K562 (cell line): ENCODE data around the gene HCRTR1. TPM values are rescaled to one million over a fixed set of nuclear protein-coding genes. Genes with fewer than 3 reads are reported as not detected.
A peak's percentile ranks its signal among the peaks of the same experiment; 100 is the strongest.

Source experiments
- ADNP ChIP-seq: fragments of 200-800 bp; sonication (Bioruptor generic); IDR thresholded peaks from 2 replicates; pipeline ENCODE4 v1.6.1; 2016; ENCODE audit warnings: missing genetic modification characterization, missing compliant biosample characterization
- C11orf30 ChIP-seq: fragments of 450-650 bp; IDR thresholded peaks from 2 replicates; pipeline ENCODE4 v1.6.1; 2016; ENCODE audit warnings: low read depth, mild to moderate bottlenecking
- E2F3 ChIP-seq: fragments of 250-450 bp; sonication (Bioruptor Pico); IDR thresholded peaks from 2 replicates; pipeline ENCODE4 v1.4.0; 2020; ENCODE audit warnings: mild to moderate bottlenecking
- EGR1 ChIP-seq: fragments of 450-650 bp; conservative IDR thresholded peaks from 2 replicates; pipeline ENCODE4 v1.6.1; 2017; ENCODE audit warnings: mild to moderate bottlenecking
- FOXA1 ChIP-seq: fragments of 450-650 bp; IDR thresholded peaks from 2 replicates; pipeline ENCODE4 v1.6.1; 2016; ENCODE audit warnings: mild to moderate bottlenecking, borderline replicate concordance
- MAFF ChIP-seq: IDR thresholded peaks from 2 replicates; pipeline ENCODE4 v1.6.1; 2012; ENCODE audit warnings: low read length, improper control_type of control experiment
- MBD2 ChIP-seq: sonication (generic); IDR thresholded peaks from 2 replicates; pipeline ENCODE4 v1.6.1; 2016; ENCODE audit warnings: low read depth, borderline replicate concordance
- NR2F6 ChIP-seq: fragments of 450-650 bp; formaldehyde crosslinking; IDR thresholded peaks from 2 replicates; pipeline ENCODE4 v1.4.0; 2020; ENCODE audit warnings: mild to moderate bottlenecking
- RBM14 ChIP-seq: fragments of 200-400 bp; formaldehyde crosslinking; IDR thresholded peaks from 2 replicates; pipeline ENCODE4 v1.6.1; 2018; ENCODE audit warnings: low read depth, mild to moderate bottlenecking, low read length, moderate library complexity, borderline replicate concordance; ENCODE audit not compliant: insufficient read depth
- RBM39 ChIP-seq: fragments of 200-400 bp; formaldehyde crosslinking; optimal IDR thresholded peaks from 2 replicates; pipeline ENCODE3; 2018; ENCODE audit warnings: low read depth, low read length
- SMAD1 ChIP-seq: fragments of 150-350 bp; IDR thresholded peaks from 2 replicates; pipeline ENCODE4 v1.6.1; 2014; ENCODE audit warnings: low read length, low read depth; ENCODE audit not compliant: partially characterized antibody
- TRIM24 ChIP-seq, 2 experiments: fragments of 450-650 bp; IDR thresholded peaks; 2 replicates each; pipeline ENCODE4 v1.6.1; 2016
- ZNF57 ChIP-seq: fragments of 450-650 bp; formaldehyde crosslinking; IDR thresholded peaks from 2 replicates; pipeline ENCODE4 v1.4.0; 2020; ENCODE audit warnings: mild to moderate bottlenecking, moderate library complexity
- polyA plus RNA-seq, 8 experiments: library from polyadenylated mRNA; depleted of rRNA in 4 of 8; stranded (reverse) in 5 of 8; unstranded in 3 of 8; fragments of >200 nt; fragmentation: Nextera tagmentation in 2 of 8; fragmentation: Illumina TruSeq in 1 of 8; extraction: Ambion mirVana in 2 of 8; extraction: Trizol in 1 of 8; gene quantifications; 2 replicates each; pipeline versions ENCODE4 v1.2.1 to v1.2.3, GENCODE V29; 2011 to 2014; ENCODE audit warnings: inconsistent platforms in 1 of 8, missing spikeins in 1 of 8
- total RNA-seq, 7 experiments: library from RNA; depleted of rRNA in 6 of 7; stranded (reverse); fragments of >200 nt in 6 of 7; fragmentation: Illumina TruSeq in 2 of 7; extraction: Trizol in 2 of 7; gene quantifications; 2 replicates each; pipeline versions ENCODE4 v1.2.1 to v1.2.3, GENCODE V29; 2011 to 2021; ENCODE audit warnings: low replicate concordance in 1 of 7
- TF ChIP-seq, protein P1 (sequence below), 3 experiments: IDR thresholded peaks in 2 of 3; conservative IDR thresholded peaks in 1 of 3; 2 replicates each; pipeline ENCODE4 v1.5.1; 2011 to 2012; ENCODE audit warnings: low read length in 3 of 3, mild to moderate bottlenecking in 3 of 3, control low read depth in 2 of 3, improper control_type of control experiment in 1 of 3, inconsistent platforms in 1 of 3, low read depth in 1 of 3, mixed read lengths in 1 of 3, moderate library complexity in 1 of 3; ENCODE audit not compliant: insufficient read depth in 2 of 3
- TF ChIP-seq, protein P2 (sequence below), 2 experiments: fragments of 450-650 bp; formaldehyde crosslinking in 1 of 2; IDR thresholded peaks; 2 replicates each; pipeline versions ENCODE4 v1.4.0 to v1.6.1; 2014 to 2020; ENCODE audit warnings: mild to moderate bottlenecking in 2 of 2, borderline replicate concordance in 1 of 2, low read depth in 1 of 2
- TF ChIP-seq, protein P3 (sequence below): fragments of 250-450 bp; sonication (Bioruptor Pico); IDR thresholded peaks from 2 replicates; pipeline ENCODE4 v1.9.0; 2021; ENCODE audit warnings: mild to moderate bottlenecking

The HCRTR1 gene
- total and polyA plus RNA-seq, 9 of the 15 experiments (the other 6 are each of a cell fraction or from before 2014, with no cell fraction given) = not detected

DNA sequence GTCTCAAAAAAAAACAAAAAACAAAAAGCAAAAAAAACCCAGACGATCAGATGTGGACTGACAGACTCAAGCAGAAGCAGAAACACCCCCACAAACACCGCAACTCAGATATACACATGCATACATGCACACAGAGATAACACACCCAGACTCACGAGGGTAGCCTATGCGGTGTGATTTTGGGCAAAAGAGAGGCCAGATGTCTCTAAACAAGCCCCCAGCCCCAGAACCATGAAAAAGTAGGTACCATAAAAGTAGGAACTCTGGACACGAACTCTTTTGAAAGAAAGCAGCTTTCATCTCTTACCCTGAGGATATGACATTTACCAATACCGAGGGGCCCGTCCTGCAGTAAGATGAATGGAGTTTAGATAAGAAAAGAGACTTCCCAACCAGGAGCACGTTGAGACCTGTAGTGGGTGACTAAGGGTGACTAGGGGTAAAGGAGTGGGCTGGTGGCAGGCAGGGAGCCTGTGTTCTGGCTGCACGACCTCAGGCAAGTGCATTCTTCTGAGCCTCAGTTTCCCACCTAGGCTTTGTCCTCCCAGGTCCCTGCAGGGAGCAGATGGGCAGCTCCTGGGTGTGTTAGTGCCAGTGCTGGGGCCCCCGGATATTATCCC is 42.6 kb upstream of the HCRTR1 start (continued):
- no peak for TF ChIP-seq RBM14
- TF ChIP-seq, protein P1, sequence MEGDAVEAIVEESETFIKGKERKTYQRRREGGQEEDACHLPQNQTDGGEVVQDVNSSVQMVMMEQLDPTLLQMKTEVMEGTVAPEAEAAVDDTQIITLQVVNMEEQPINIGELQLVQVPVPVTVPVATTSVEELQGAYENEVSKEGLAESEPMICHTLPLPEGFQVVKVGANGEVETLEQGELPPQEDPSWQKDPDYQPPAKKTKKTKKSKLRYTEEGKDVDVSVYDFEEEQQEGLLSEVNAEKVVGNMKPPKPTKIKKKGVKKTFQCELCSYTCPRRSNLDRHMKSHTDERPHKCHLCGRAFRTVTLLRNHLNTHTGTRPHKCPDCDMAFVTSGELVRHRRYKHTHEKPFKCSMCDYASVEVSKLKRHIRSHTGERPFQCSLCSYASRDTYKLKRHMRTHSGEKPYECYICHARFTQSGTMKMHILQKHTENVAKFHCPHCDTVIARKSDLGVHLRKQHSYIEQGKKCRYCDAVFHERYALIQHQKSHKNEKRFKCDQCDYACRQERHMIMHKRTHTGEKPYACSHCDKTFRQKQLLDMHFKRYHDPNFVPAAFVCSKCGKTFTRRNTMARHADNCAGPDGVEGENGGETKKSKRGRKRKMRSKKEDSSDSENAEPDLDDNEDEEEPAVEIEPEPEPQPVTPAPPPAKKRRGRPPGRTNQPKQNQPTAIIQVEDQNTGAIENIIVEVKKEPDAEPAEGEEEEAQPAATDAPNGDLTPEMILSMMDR (IDR thresholded peaks at IDR 0.05 in 2 of 3, conservative IDR thresholded peaks at IDR 0.05 in 1 of 3; ENCODE audit: insufficient read depth in 2 of 3, low read depth in 1 of 3, low read length in 3 of 3) = no peak
- no peak; the same call in 1 of the 2 replicates for TF ChIP-seq MBD2
- TF ChIP-seq EGR1 = peak; percentile 86
- no peak for TF ChIP-seq MAFF
- TF ChIP-seq ADNP (tag) = no peak
- no peak for TF ChIP-seq RBM39
- no peak for TF ChIP-seq ZNF57 (CRISPR knock-in tag)
- no peak for TF ChIP-seq E2F3 (CRISPR knock-in tag)
- TF ChIP-seq C11orf30 = no peak
- TF ChIP-seq TRIM24 (IDR thresholded peaks at IDR 0.05) = peak; percentile 33 to 46; a peak in 2 of 4 replicates
- TF ChIP-seq, protein P2, sequence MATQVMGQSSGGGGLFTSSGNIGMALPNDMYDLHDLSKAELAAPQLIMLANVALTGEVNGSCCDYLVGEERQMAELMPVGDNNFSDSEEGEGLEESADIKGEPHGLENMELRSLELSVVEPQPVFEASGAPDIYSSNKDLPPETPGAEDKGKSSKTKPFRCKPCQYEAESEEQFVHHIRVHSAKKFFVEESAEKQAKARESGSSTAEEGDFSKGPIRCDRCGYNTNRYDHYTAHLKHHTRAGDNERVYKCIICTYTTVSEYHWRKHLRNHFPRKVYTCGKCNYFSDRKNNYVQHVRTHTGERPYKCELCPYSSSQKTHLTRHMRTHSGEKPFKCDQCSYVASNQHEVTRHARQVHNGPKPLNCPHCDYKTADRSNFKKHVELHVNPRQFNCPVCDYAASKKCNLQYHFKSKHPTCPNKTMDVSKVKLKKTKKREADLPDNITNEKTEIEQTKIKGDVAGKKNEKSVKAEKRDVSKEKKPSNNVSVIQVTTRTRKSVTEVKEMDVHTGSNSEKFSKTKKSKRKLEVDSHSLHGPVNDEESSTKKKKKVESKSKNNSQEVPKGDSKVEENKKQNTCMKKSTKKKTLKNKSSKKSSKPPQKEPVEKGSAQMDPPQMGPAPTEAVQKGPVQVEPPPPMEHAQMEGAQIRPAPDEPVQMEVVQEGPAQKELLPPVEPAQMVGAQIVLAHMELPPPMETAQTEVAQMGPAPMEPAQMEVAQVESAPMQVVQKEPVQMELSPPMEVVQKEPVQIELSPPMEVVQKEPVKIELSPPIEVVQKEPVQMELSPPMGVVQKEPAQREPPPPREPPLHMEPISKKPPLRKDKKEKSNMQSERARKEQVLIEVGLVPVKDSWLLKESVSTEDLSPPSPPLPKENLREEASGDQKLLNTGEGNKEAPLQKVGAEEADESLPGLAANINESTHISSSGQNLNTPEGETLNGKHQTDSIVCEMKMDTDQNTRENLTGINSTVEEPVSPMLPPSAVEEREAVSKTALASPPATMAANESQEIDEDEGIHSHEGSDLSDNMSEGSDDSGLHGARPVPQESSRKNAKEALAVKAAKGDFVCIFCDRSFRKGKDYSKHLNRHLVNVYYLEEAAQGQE (IDR thresholded peaks at IDR 0.05; ENCODE audit: borderline replicate concordance) = no peak
- TF ChIP-seq, protein P2 (CRISPR knock-in tag; IDR thresholded peaks at IDR 0.05; ENCODE audit: low read depth) = no peak
- TF ChIP-seq SMAD1 = no peak
- TF ChIP-seq NR2F6 (CRISPR knock-in tag) = no peak
- no peak for TF ChIP-seq FOXA1
- TF ChIP-seq, protein P3, sequence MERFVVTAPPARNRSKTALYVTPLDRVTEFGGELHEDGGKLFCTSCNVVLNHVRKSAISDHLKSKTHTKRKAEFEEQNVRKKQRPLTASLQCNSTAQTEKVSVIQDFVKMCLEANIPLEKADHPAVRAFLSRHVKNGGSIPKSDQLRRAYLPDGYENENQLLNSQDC = no peak
